Measurements from ENCODE around the gene GPHN.

- no peak for TF ChIP-seq POLR2A (IDR thresholded peaks at IDR 0.05)
- no peak for TF ChIP-seq CTCF (IDR thresholded peaks at IDR 0.05)
- TF ChIP-seq POLR2AphosphoS5 (IDR thresholded peaks at IDR 0.05; ENCODE audit: insufficient read depth in 1 of 2, low read depth in 1 of 2), result no peak
Observed at GRCh38 chr14:67140556-67140955, 632.6 kb downstream of the GPHN start.
